ENCODE data around the gene NBEA. TPM values are rescaled to one million over a fixed set of nuclear protein-coding genes. Genes with fewer than 3 reads are reported as not detected.
A peak's percentile ranks its signal among the peaks of the same experiment; 100 is the strongest.

NBEA gene
- total RNA-seq, 1 experiment from 2014 or later: 3.3 TPM

DNA sequence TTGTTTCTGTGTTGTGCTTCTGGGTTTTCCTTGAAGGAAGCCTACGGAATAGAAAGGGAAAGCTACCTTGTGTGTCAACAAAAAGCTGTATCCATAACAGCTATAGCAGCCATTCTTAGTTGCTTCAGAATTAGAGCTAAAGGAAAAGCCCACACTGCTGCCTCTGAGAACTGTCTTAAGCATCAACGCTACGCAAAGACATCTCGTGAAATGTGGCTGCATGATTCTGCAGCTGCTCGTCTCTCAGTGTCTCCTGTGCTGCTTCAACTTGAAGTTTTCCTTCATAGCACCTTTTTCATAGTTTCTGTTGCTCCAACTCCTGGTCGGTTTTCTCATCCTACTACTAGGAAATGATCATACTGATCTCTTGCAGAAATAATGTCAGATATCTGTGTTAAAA lies 675.4 kb downstream of the NBEA start:
- ChIA-PET POLR2A (no interaction called here), CTCF (interaction anchor here (0.5 to 0.8 kb wide), 3 partner anchors 13 to 781 kb away, joined by 3 read pairs; no protein-coding TSS in a partner anchor)
- BruUV-seq (replicated peaks): no TSS peak
- Mint-ChIP-seq H3K27me3 (ENCODE audit: insufficient read depth, unreplicated experiment) (no peaks in the 10 kb centered on the region), H3K4me1 (ENCODE audit: insufficient read depth, unreplicated experiment) (no peaks in the 10 kb centered on the region), H3K4me3 (ENCODE audit: unreplicated experiment) (no peak overlapping the region), H3K36me3 (ENCODE audit: insufficient read depth, unreplicated experiment) (no peaks in the 10 kb centered on the region), H3K9me3 (ENCODE audit: unreplicated experiment) (peaks cover 7% of the 10 kb centered on the region), H3K27ac (ENCODE audit: low read depth, unreplicated experiment) (no peak overlapping the region)
- intact Hi-C loops (cut with micrococcal nuclease): no loop called here
- DNase-seq (ENCODE audit: unreplicated experiment): no peak
- TF ChIP-seq, protein P1, sequence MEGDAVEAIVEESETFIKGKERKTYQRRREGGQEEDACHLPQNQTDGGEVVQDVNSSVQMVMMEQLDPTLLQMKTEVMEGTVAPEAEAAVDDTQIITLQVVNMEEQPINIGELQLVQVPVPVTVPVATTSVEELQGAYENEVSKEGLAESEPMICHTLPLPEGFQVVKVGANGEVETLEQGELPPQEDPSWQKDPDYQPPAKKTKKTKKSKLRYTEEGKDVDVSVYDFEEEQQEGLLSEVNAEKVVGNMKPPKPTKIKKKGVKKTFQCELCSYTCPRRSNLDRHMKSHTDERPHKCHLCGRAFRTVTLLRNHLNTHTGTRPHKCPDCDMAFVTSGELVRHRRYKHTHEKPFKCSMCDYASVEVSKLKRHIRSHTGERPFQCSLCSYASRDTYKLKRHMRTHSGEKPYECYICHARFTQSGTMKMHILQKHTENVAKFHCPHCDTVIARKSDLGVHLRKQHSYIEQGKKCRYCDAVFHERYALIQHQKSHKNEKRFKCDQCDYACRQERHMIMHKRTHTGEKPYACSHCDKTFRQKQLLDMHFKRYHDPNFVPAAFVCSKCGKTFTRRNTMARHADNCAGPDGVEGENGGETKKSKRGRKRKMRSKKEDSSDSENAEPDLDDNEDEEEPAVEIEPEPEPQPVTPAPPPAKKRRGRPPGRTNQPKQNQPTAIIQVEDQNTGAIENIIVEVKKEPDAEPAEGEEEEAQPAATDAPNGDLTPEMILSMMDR (IDR thresholded peaks at IDR 0.05; ENCODE audit: unreplicated experiment): no peak

DNA sequence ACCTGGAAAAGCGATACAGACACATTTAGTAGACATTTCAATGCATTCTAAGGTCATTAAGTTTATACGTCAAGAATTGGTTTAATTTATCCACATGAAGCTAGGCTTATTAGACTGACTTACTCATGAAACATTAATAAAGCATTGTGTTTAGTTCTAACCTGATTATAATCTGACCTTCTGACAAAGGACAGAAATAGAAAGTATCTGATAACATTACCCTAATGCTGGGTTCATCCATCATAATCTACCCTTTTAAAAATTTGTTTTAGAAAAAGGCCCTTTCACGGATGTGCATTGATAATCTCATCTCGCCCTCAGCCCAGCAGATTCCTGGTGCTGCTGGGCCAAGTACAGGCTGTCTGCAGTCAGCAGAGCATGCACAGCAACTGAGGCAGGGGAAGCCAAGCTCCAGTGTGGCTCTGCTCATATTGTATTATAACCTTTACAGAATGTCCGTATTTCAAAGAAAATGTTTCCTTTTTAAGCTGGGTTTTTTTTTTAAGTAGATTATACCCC lies 676.6 kb downstream of the NBEA start:
- TF ChIP-seq, protein P1 (IDR thresholded peaks at IDR 0.05; ENCODE audit: unreplicated experiment): no peak
- intact Hi-C loops (cut with micrococcal nuclease): no loop called here
- Mint-ChIP-seq H3K36me3 (ENCODE audit: insufficient read depth, unreplicated experiment) (no peaks in the 10 kb centered on the region), H3K27ac (ENCODE audit: low read depth, unreplicated experiment) (no peak overlapping the region), H3K4me1 (ENCODE audit: insufficient read depth, unreplicated experiment) (no peaks in the 10 kb centered on the region), H3K27me3 (ENCODE audit: insufficient read depth, unreplicated experiment) (no peaks in the 10 kb centered on the region), H3K4me3 (ENCODE audit: unreplicated experiment) (no peak overlapping the region), H3K9me3 (ENCODE audit: unreplicated experiment) (no peaks in the 10 kb centered on the region)
- no peak for DNase-seq (ENCODE audit: unreplicated experiment)
- BruUV-seq (replicated peaks): no TSS peak
- POLR2A ChIA-PET: no interaction called here
- CTCF ChIA-PET: interaction anchor here (0.7 to 1.8 kb wide), 2 partner anchors 13 to 102 kb away, joined by 3 to 6 read pairs; no protein-coding TSS in a partner anchor

DNA sequence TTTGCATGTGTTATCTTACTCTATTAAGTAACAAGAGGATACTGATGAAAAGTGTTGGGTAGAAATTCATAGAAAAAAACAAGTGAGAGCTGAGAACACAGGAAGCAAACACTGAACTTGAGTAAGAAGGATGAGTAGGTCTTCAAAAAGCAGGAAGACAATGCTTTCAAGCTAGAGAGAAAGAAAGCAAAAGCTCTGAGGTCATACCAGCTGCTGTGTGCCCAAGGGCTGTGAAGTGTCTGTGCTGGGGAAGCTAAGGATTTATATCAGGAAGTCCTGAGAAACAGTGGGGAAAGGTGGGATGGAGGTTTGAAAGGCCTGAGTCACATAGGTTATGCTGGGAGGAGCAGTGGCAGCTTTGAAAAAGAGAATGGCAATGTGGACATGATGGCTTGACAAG lies 679.9 kb downstream of the NBEA start:
- ChIA-PET CTCF (interaction anchor here (1.2 to 1.7 kb wide), 2 partner anchors 9 to 165 kb away, joined by 4 to 14 read pairs; no protein-coding TSS in a partner anchor), POLR2A (interaction anchor here (0.6 to 1.0 kb wide), 2 partner anchors 23 to 103 kb away, joined by 3 to 4 read pairs; no protein-coding TSS in a partner anchor)
- no peaks in the 10 kb centered on the region for H3K36me3 Mint-ChIP-seq (ENCODE audit: insufficient read depth, unreplicated experiment)
- no peaks in the 10 kb centered on the region for H3K9me3 Mint-ChIP-seq (ENCODE audit: unreplicated experiment)
- peak; percentile 2 for DNase-seq (ENCODE audit: unreplicated experiment)
- no peaks in the 10 kb centered on the region for H3K27me3 Mint-ChIP-seq (ENCODE audit: insufficient read depth, unreplicated experiment)
- intact Hi-C loops (cut with micrococcal nuclease): no loop called here
- no TSS peak for BruUV-seq (replicated peaks)
- TF ChIP-seq, protein P1 (IDR thresholded peaks at IDR 0.05; ENCODE audit: unreplicated experiment): no peak
- H3K4me1 Mint-ChIP-seq (ENCODE audit: insufficient read depth, unreplicated experiment): no peaks in the 10 kb centered on the region
- H3K4me3 Mint-ChIP-seq (ENCODE audit: unreplicated experiment): no peak overlapping the region
- H3K27ac Mint-ChIP-seq (ENCODE audit: low read depth, unreplicated experiment): no peak overlapping the region

DNA sequence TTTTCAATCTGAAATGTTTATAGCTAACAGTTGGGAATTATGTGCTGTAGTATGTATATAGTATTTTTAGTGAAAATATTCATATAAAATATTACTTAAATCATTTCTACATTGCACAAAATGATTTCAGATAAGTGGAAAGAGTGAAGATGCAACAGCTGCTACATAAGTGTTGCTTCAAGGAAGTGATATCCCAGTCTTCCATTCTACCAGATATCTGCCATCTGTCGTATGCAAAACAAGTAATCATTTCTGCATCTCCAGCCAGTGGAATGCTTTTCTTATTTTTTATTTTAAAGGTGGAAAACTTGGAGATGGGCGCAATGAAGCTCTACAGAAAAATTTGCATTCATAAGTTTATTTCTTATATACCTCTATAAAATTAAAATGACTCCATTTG lies 687.0 kb downstream of the NBEA start:
- intact Hi-C loops (cut with micrococcal nuclease): no loop called here
- Mint-ChIP-seq H3K4me3 (ENCODE audit: unreplicated experiment) (no peak overlapping the region), H3K36me3 (ENCODE audit: insufficient read depth, unreplicated experiment) (no peaks in the 10 kb centered on the region), H3K27me3 (ENCODE audit: insufficient read depth, unreplicated experiment) (no peaks in the 10 kb centered on the region), H3K4me1 (ENCODE audit: insufficient read depth, unreplicated experiment) (no peaks in the 10 kb centered on the region), H3K9me3 (ENCODE audit: unreplicated experiment) (no peaks in the 10 kb centered on the region), H3K27ac (ENCODE audit: low read depth, unreplicated experiment) (no peak overlapping the region)
- ChIA-PET POLR2A (no interaction called here), CTCF (interaction anchor here (0.5 to 1.4 kb wide), 6 partner anchors 11 to 160 kb away, joined by 3 to 4 read pairs (median 3); no protein-coding TSS in a partner anchor)
- BruUV-seq (replicated peaks): no TSS peak
- no peak for DNase-seq (ENCODE audit: unreplicated experiment)
- TF ChIP-seq, protein P1 (IDR thresholded peaks at IDR 0.05; ENCODE audit: unreplicated experiment): no peak

Measured in MCF 10A (cell line).